DOHH2 (cell line): ENCODE results near the gene LRCH1.

Experiments
- H3F3A ChIP-seq: fragments of 200-600 bp; sonication (generic), shearing (Covaris generic); 2 replicates; pipeline ENCODE4 v1.6.0; 2016; ENCODE audit warnings: antibody characterized with exemption, mild to moderate bottlenecking; ENCODE audit not compliant: control insufficient read depth, insufficient read depth
- H3K27ac ChIP-seq: fragments of 200-600 bp; sonication (generic); 2 replicates; pipeline ENCODE4 v1.5.1; 2014; ENCODE audit warnings: low read depth, mild to moderate bottlenecking, low read length, moderate library complexity
- H3K27me3 ChIP-seq: fragments of 200-600 bp; sonication (generic); 2 replicates; pipeline ENCODE4 v1.6.1; 2014; ENCODE audit warnings: mild to moderate bottlenecking, low read length, mixed read lengths; ENCODE audit not compliant: control insufficient read depth
- H3K36me3 ChIP-seq: fragments of 200-600 bp; sonication (generic); 2 replicates; pipeline ENCODE4 v1.6.1; 2014; ENCODE audit warnings: mild to moderate bottlenecking, low read length, moderate library complexity, mixed read lengths; ENCODE audit not compliant: control insufficient read depth
- H3K4me1 ChIP-seq: fragments of 200-600 bp; sonication (generic); 2 replicates; pipeline ENCODE4 v1.6.1; 2014; ENCODE audit warnings: mild to moderate bottlenecking, low read length, mixed read lengths; ENCODE audit not compliant: control insufficient read depth
- H3K4me2 ChIP-seq: fragments of 200-600 bp; sonication (generic); 2 replicates; pipeline ENCODE4 v1.6.0; 2014; ENCODE audit warnings: mild to moderate bottlenecking, low read length, moderate library complexity
- H3K4me3 ChIP-seq: fragments of 200-600 bp; sonication (generic); 2 replicates; pipeline ENCODE4 v1.5.1; 2014; ENCODE audit warnings: mild to moderate bottlenecking, low read length, mixed read lengths
- H3K79me2 ChIP-seq: fragments of 200-600 bp; sonication (generic); 2 replicates; pipeline ENCODE4 v1.6.1; 2014; ENCODE audit warnings: mild to moderate bottlenecking, low read length, mixed read lengths; ENCODE audit not compliant: control insufficient read depth
- H3K9me2 ChIP-seq: fragments of 200-600 bp; sonication (generic); replicated peaks from 2 replicates; pipeline ENCODE4 v1.6.1; 2014; ENCODE audit warnings: mild to moderate bottlenecking, low read length, mixed read lengths; ENCODE audit not compliant: control insufficient read depth
- H3K9me3 ChIP-seq: fragments of 200-600 bp; sonication (generic); 2 replicates; pipeline ENCODE4 v1.6.1; 2014; ENCODE audit warnings: antibody characterized with exemption, low read length, mixed read lengths; ENCODE audit not compliant: control insufficient read depth, insufficient read depth
- H4K20me1 ChIP-seq: fragments of 200-600 bp; sonication (generic); 2 replicates; pipeline ENCODE4 v1.6.0; 2014; ENCODE audit warnings: low read depth, mild to moderate bottlenecking, antibody characterized with exemption, low read length, moderate library complexity; ENCODE audit not compliant: control insufficient read depth, insufficient read depth
- EZH2phosphoT487 ChIP-seq: fragments of 200-600 bp; sonication (generic); IDR thresholded peaks from 2 replicates; pipeline ENCODE4 v1.6.1; 2017; ENCODE audit warnings: borderline replicate concordance, mild to moderate bottlenecking, antibody characterized with exemption, low read length, moderate library complexity, mixed read lengths
- TF ChIP-seq, protein P1 (sequence below): fragments of 200-600 bp; sonication (generic); IDR thresholded peaks from one replicate; pipeline ENCODE4 v1.5.1; 2014; ENCODE audit warnings: antibody characterized with exemption, mild to moderate bottlenecking, low read depth, low read length; ENCODE audit not compliant: poor library complexity, severe bottlenecking

LRCH1 gene

GRCh38 chr13:46775385-46776107 lies 222.6 kb downstream of the LRCH1 start:
- Histone ChIP-seq H4K20me1 (no peaks in the 10 kb centered on the region), H3K36me3 (peaks cover 84% of the 10 kb centered on the region), H3K27me3 (no peaks in the 10 kb centered on the region), H3K79me2 (no peaks in the 10 kb centered on the region), H3K4me1 (no peaks in the 10 kb centered on the region), H3F3A (0 out of 2 replicates have a peak, but pooled peaks cover 2% of the 10 kb centered on the region), H3K4me3 (no peak overlapping the region), H3K9me3 (no peaks in the 10 kb centered on the region), H3K27ac (no peak overlapping the region), H3K9me2 (no peaks in the 10 kb centered on the region), H3K4me2 (no peak overlapping the region)
- TF ChIP-seq, protein P1, sequence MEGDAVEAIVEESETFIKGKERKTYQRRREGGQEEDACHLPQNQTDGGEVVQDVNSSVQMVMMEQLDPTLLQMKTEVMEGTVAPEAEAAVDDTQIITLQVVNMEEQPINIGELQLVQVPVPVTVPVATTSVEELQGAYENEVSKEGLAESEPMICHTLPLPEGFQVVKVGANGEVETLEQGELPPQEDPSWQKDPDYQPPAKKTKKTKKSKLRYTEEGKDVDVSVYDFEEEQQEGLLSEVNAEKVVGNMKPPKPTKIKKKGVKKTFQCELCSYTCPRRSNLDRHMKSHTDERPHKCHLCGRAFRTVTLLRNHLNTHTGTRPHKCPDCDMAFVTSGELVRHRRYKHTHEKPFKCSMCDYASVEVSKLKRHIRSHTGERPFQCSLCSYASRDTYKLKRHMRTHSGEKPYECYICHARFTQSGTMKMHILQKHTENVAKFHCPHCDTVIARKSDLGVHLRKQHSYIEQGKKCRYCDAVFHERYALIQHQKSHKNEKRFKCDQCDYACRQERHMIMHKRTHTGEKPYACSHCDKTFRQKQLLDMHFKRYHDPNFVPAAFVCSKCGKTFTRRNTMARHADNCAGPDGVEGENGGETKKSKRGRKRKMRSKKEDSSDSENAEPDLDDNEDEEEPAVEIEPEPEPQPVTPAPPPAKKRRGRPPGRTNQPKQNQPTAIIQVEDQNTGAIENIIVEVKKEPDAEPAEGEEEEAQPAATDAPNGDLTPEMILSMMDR: no peak
- no peak for TF ChIP-seq EZH2phosphoT487

- no peak for TF ChIP-seq EZH2phosphoT487
- TF ChIP-seq, protein P1: no peak
- Histone ChIP-seq H3K27ac (no peak overlapping the region), H3K4me1 (no peaks in the 10 kb centered on the region), H3K79me2 (no peaks in the 10 kb centered on the region), H4K20me1 (no peaks in the 10 kb centered on the region), H3K27me3 (no peaks in the 10 kb centered on the region), H3K4me2 (no peak overlapping the region), H3K36me3 (peaks cover 90% of the 10 kb centered on the region), H3K9me3 (no peaks in the 10 kb centered on the region), H3K9me2 (no peaks in the 10 kb centered on the region), H3F3A (no peaks in the 10 kb centered on the region), H3K4me3 (no peak overlapping the region)
Measured at GRCh38 chr13:46778095-46778494, 225.1 kb downstream of the LRCH1 start.

DNA sequence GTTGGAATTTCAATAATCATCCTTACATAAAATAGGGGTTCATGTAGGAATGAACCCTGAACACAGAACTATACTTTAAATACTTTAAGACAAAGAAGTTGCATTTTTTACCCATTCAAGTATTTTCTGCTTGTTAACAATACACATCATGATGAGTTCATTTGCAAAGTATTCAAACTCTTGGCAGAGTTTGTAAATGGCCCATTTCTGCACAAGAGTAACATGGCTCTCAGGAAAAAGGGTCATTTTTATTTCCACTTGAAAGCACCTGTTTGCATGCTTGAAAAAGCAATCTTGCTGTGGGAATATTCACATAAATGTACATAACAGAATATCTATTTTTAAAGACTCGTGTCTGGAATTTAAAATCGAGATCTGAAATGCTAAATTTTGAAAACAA lies 225.9 kb downstream of the LRCH1 start:
- Histone ChIP-seq H3K36me3 (peaks cover 87% of the 10 kb centered on the region), H3K4me1 (no peaks in the 10 kb centered on the region), H3K27me3 (no peaks in the 10 kb centered on the region), H3K9me2 (no peaks in the 10 kb centered on the region), H3K4me3 (no peak overlapping the region), H4K20me1 (no peaks in the 10 kb centered on the region), H3K4me2 (no peak overlapping the region), H3K27ac (no peak overlapping the region), H3K9me3 (no peaks in the 10 kb centered on the region), H3F3A (no peaks in the 10 kb centered on the region), H3K79me2 (no peaks in the 10 kb centered on the region)
- no peak for TF ChIP-seq EZH2phosphoT487
- TF ChIP-seq, protein P1: no peak
